MM.1S (cell line): ENCODE data around the gene ARMC9.

Experiments
- EZH2 ChIP-seq: fragments of 300-600 bp; sonication (generic); optimal IDR thresholded peaks from 2 replicates; pipeline ENCODE3; 2017; ENCODE audit warnings: low read depth, mild to moderate bottlenecking, antibody characterized with exemption, low read length, mixed read lengths
- EZH2phosphoT487 ChIP-seq: fragments of 300-600 bp; sonication (generic); IDR thresholded peaks from 2 replicates; pipeline ENCODE4 v1.6.1; 2018; ENCODE audit warnings: antibody characterized with exemption, low read length
- TF ChIP-seq, protein P1 (sequence below): fragments of 300-600 bp; sonication (generic); IDR thresholded peaks from 2 replicates; pipeline ENCODE4 v1.5.1; 2016; ENCODE audit warnings: antibody characterized with exemption, low read length, mixed read lengths

GRCh38 chr2:231293163-231293562 is 94.7 kb downstream of the ARMC9 start:
- TF ChIP-seq, protein P1, sequence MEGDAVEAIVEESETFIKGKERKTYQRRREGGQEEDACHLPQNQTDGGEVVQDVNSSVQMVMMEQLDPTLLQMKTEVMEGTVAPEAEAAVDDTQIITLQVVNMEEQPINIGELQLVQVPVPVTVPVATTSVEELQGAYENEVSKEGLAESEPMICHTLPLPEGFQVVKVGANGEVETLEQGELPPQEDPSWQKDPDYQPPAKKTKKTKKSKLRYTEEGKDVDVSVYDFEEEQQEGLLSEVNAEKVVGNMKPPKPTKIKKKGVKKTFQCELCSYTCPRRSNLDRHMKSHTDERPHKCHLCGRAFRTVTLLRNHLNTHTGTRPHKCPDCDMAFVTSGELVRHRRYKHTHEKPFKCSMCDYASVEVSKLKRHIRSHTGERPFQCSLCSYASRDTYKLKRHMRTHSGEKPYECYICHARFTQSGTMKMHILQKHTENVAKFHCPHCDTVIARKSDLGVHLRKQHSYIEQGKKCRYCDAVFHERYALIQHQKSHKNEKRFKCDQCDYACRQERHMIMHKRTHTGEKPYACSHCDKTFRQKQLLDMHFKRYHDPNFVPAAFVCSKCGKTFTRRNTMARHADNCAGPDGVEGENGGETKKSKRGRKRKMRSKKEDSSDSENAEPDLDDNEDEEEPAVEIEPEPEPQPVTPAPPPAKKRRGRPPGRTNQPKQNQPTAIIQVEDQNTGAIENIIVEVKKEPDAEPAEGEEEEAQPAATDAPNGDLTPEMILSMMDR, result no peak
- TF ChIP-seq EZH2, result no peak
- no peak for TF ChIP-seq EZH2phosphoT487
